Astrocyte (in vitro differentiated cells and primary cell): ENCODE results near the gene ACSM6.

Experiments
- EZH2 ChIP-seq: IDR thresholded peaks from 2 replicates; pipeline ENCODE4 v1.6.1; 2012; ENCODE audit warnings: mild to moderate bottlenecking, low read length, inconsistent platforms; ENCODE audit not compliant: insufficient read depth
- TF ChIP-seq, protein P1 (sequence below): IDR thresholded peaks from 2 replicates; pipeline ENCODE4 v1.5.1; 2011; ENCODE audit warnings: low read depth, mild to moderate bottlenecking, inconsistent platforms, low read length, moderate library complexity; ENCODE audit not compliant: insufficient read depth

- TF ChIP-seq, protein P1, sequence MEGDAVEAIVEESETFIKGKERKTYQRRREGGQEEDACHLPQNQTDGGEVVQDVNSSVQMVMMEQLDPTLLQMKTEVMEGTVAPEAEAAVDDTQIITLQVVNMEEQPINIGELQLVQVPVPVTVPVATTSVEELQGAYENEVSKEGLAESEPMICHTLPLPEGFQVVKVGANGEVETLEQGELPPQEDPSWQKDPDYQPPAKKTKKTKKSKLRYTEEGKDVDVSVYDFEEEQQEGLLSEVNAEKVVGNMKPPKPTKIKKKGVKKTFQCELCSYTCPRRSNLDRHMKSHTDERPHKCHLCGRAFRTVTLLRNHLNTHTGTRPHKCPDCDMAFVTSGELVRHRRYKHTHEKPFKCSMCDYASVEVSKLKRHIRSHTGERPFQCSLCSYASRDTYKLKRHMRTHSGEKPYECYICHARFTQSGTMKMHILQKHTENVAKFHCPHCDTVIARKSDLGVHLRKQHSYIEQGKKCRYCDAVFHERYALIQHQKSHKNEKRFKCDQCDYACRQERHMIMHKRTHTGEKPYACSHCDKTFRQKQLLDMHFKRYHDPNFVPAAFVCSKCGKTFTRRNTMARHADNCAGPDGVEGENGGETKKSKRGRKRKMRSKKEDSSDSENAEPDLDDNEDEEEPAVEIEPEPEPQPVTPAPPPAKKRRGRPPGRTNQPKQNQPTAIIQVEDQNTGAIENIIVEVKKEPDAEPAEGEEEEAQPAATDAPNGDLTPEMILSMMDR, result no peak
- TF ChIP-seq EZH2, result no peak
Measured at GRCh38 chr10:95260909-95261552, 67.0 kb downstream of the ACSM6 start.
